Activated T-cell treated with anti-CD3 and anti-CD28 coated beads, Interleukin-2, amount 50 U/mL, for 48 hours (primary cell): Measurements from ENCODE around the gene ENTPD8.
"Not testable (repeated sequence)": the region's sequence is repeated elsewhere in the genome, so short reads cannot be mapped to it uniquely, and the experiment has no call there.

Source experiments
- DNase-seq, 2 experiments: peaks; one replicate each; pipeline ENCODE4 v3.0.0-alpha.2; 2020

ENTPD8 gene

GRCh38 chr9:137458194-137459151 lies 17.3 kb upstream of the ENTPD8 start:
- no peak for DNase-seq

DNA sequence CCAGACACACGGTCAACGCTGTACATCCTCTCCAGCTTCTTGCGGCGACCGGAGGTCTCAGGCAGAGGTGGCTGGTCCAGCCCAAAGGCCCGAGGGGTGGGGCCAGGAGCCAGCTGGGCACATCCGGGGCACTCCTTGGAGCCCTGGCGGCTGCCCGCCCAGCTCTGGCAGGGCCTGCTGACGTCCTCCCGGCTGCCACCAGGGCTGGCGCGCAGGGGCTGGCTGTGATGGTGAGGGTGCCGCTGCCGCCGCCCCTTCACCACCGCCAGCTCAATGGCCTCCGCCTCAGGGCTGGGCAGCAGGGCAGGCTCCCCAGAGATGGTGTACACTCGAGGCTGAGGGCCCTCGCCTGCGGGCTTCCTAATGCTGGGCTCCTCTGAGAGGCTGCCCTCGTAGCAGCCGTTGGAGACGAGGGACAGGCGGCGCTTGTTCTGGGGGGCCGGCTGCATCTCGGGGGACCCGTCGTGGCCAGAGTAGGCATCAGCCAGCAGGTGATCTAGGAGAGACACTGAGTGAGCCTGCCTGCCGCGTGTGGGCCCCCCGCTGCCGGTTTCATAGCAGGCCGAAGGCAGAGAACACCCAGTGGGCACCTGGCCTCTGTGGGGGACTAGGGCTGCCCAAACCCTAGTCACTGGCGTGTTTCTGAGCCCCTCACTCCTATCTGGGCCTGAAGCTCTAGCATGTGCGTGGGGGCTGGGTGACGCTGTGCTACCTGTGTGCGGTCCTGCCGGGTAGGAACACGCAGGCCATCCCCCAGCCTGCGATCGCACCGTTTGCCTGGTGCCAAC lies 16.4 kb upstream of the ENTPD8 start:
- DNase-seq: no peak

DNA sequence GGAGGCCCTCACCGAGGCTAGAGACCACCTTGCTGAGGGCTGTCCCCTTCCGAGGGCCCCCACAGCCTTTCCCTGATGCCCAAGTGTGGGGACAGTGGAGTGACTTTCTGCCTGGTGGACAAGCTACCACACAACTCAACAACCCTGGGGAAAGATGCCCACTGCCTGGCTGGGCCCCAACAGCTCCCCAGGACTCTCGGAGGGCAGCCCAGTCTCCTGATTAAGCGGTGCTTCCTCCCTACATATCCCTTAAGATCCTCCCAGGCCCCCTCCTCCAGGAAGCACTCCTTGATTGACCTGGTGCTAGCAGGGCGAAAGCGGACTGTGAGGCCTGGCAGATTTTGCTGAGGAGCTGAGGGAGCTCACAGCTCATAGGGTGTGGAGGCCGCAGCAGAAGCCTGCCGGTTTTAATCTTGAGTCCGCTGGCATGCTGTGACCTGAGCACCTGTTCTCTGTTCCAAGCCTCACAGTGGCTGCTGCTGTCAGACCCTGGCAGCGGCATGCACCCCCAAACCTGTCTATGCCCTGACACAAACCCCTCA lies 15.8 kb upstream of the ENTPD8 start:
- DNase-seq: no peak

GRCh38 chr9:137456061-137456863 lies 15.1 kb upstream of the ENTPD8 start:
- no peak for DNase-seq

DNA sequence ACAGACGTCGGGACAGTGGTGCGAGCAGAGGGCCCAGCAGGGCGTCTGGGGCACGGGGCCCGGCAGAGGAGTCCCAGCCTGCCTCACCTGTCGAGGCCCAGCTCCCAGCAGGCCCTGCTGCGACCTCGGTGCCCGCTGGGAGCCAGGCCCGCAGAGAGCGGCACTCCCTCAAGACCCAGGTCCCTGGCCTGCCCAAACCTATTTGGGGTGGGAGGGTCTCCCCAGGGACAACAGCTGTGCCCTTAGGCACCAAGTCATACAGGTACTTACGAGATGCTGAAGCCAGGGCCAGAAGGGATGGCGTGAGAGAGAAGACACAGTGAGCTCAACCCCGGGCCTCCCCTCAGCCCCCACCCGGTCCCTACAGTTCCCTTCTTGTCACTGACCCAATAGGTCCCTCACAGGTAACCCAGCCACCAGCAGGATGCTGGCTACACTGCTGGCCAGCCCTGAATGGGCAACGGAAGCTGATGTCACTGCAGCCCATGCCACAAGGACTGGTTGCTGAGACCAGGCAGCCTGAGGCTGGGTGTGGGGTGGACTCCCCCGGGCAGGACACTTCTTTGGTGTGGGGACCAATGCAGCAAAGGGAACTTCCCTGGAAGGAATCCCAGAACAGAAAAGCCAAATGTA lies 14.3 kb upstream of the ENTPD8 start:
- DNase-seq: no peak

GRCh38 chr9:137454597-137455358 lies 13.6 kb upstream of the ENTPD8 start:
- DNase-seq: no peak

GRCh38 chr9:137454145-137454596 lies 13.0 kb upstream of the ENTPD8 start:
- DNase-seq: peak; percentile 65 to 74

DNA sequence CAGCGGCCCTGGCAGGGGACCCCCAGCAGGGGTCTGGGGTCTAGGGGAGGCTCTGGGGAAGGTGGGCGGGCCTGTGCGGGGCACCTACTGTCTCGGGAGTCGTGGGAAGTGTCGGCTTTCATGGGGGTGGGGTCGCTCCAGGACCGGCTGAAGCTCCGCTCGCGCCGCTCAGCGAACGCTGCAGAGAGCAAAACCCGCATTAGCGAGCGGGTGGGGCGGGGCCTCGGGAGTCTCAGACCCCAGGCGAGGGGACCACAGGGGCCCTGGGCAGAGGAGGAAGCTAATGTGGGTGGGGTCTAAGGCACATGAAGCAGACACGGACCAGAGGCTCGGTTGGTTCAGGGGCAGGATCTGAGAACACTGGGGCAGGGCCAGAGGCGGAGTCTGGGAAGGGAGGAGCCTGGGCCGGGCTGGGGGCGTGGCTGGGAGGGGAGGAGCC lies 12.5 kb upstream of the ENTPD8 start:
- DNase-seq: peak; percentile 76 to 77

DNA sequence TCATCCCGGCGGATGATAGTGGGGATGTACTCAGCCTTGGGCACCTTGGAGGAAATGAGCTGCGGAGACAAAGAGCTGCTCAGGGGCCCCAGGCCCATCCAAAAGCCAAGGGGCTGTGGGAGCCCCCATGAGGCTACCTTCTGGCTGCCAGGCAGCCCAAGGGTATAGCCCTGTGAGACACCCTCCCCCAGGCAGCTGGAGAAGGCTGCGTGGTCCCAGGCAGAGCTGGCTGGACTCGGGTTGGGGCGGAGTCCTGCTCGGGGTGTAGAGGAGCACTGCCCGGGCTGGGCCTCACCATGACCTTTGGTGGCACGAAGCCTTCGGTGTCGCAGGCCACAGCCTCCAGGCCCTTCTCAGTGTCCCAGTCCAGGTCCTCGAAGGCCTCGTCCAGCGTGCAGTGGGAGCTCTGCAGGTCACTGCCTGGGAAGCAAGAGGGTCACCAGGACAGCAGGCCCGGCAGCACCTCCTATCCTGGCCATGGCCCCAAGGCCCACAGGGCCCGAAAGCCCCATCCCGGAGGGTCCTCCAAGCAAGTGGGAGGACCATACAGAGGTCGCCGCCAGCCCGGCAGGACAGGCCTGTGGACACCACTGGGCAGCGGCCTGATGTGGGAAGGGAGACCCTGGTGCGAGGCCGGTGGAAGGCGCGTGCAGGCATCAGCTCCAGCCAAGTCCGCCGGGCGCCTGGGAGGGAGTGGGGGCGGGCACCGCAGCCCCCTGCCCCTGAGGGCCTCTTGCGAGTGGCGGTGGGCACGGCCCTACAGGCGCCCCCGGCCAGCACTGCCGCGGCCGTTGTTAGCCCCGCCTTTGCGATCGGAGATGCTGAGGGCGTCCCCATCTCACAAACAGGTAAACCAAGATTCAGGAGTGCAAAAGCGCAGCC lies 11.8 kb upstream of the ENTPD8 start:
- DNase-seq: no peak

DNA sequence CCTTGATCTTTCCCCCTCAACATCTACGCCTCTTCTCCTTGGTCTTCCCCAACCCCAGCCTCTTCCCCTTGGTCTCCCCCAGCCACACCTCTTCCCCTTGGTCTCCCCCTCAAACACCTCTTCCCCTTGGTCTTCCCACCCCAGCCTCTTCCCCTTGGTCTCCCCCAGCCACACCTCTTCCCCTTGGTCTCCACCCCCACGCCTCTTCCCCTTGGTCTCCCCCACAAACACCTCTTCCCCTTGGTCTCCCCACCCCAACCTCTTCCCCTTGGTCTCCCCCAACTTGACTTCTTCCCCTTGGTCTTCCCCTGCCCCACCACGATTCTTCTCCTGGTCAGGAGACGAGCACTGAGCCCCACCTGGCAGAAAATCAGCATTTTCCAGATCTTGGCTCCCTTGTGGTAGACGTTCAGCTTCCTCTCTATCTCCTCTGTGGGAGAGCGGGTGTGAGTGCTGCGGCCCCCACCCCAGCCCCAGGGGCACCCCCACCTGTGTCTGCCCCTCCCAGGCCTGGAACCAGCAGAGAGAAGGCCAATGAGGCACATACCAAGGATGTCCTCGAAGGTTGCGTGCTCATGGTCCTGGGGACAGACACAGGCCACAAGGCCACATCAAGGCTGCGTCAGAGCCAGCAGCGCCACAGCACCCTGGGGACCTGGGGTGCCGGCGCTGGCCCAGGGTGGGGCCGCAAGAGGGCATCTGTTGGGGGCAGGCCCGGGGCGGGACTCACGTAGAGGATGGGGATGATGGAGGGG lies 11.0 kb upstream of the ENTPD8 start:
- DNase-seq: peak in 1 of 2 experiments; percentile 22

DNA sequence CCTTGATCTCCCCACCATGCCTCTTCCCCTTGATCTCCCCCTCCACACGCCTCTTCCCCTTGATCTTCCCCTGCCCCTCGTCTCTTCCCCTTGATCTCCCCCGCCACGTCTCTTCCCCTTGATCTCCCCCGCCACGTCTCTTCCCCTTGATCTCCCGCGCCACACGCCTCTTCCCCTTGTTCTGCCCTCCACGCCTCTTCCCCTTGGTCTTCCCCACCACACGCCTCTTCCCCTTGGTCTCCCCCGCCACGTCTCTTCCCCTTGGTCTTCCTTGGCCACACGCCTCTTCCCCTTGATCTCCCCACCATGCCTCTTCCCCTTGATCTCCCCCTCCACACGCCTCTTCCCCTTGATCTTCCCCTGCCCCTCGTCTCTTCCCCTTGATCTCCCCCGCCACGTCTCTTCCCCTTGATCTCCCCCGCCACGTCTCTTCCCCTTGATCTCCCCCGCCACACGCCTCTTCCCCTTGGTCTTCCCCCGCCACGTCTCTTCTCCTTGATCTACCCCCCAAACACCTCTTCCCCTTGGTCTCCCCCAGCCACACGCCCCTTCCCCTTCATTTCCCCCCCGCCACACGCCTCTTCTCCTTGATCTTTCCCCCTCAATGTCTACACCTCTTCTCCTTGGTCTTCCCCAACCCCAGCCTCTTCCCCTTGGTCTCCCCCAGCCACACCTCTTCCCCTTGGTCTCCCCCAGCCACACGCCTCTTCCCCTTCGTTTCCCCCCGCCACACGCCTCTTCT lies 10.3 kb upstream of the ENTPD8 start:
- not testable (repeated sequence) for DNase-seq

- DNase-seq: peak in 1 of 2 experiments; percentile 19
Measured at GRCh38 chr9:137450539-137451222, 9.5 kb upstream of the ENTPD8 start.

DNA sequence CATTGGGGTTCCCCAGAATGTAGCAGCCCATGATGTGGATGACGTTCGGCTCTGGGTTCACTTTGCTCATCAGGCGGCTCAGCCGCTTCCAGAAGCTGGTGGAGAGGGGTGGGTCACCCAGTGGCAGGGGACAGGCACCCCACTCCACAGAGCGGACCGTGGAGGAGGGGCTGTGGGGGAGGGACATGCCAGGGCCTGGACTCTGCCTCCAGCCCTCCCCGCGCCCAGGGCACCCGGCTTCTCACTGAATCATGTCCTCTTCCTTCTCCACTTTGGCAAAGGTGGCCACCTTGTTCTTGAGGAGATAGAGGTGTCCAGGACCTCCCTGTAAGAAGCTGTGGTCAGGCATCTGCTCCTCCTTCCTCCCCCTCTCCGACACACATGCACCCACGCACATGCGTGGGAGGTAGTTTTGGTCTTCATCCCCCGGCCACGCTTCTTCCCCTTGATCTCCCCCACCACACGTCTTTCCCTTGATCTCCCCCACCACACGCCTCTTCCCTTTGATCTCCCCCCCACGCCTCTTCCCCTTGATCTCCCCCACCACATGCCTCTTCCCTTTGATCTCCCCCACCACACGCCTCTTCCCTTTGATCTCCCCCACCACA lies 8.9 kb upstream of the ENTPD8 start:
- no peak for DNase-seq

- no peak for DNase-seq
Measured at GRCh38 chr9:137449081-137449844, 8.1 kb upstream of the ENTPD8 start.

DNA sequence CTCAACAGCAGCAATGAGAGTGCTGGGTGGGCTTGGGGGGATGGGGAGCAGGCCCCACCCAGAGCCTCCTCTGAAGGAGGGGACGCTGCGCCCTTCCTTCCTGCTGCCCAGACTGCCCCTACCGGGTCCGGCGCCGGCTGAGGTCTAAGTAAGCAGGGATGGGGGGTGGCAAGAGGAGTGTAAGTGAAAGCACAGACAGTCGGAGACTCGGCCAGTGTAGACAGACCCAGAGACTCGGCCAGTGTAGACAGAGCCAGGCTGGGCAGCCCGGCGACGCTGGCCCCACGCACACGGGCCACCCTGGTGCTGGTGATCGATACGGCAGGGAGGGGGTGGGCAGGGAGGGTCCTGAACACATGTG lies 7.4 kb upstream of the ENTPD8 start:
- no peak for DNase-seq

- DNase-seq: no peak
Measured at GRCh38 chr9:137447722-137448601, 6.8 kb upstream of the ENTPD8 start.
